ENCODE results near the gene FAM72D.
"Not testable (repeated sequence)": the region's sequence is repeated elsewhere in the genome, so short reads cannot be mapped to it uniquely, and the experiment has no call there.

Gene FAM72D

DNA sequence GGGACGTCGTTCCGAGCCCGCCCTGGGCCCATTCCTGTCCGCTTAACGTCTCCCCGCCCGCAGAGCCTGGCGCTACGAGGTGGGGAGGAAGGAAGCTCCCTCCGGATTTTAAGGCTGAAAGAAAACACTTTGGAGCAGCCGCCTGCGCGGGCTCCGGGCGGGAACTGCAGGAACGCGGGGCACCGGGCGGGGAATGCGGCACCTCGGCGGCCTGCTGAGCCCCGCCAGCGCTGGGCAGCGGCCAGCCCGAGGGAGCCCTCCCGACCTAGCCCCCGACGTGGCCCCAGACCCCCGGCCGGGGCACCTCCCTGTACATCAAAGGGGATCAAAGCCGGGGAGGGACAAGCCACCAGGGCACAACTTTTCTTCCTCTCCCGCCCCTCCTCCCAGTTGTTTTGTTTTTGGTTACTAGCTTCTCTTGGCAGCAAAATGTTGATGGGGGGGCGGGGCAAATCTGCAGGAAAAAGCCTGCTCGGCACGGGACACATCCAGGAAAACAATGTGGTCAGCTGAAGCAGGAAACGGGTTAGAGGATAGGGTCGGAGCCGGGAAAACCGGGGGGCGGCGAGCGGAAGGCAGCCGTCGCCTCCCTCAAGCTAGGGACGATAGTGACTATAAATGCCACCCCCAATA lies 2.1 kb upstream of the FAM72D start:
- not testable (repeated sequence) for DNase-seq

DNA sequence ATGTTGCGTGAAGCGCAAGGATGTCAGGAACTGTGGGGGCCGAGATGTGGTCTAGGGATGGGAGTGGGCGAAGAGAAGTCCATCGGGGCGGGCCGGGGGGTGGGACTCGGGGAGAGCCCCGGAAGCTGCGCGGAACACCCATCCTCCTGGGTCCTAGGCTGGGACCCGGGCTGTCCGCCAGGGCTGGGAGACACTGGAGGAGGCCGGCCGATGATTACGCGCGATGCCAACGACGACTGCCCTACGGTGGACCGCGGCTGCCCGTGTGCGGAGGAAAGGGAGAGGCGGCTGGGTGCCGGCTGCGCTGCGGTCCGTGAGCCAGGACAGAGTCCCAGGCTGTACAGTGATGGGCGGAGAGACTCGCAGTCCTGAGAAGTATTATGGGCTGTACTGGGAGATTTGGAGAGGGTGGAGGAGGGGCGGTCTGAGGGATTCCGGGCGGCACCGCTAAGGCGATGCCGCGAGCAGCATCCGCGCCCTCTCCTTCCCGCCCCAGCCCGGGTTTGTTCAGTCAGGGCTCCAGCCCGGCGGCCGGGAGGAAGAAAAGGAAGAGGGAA lies 1.0 kb upstream of the FAM72D start:
- not testable (repeated sequence) for DNase-seq

DNA sequence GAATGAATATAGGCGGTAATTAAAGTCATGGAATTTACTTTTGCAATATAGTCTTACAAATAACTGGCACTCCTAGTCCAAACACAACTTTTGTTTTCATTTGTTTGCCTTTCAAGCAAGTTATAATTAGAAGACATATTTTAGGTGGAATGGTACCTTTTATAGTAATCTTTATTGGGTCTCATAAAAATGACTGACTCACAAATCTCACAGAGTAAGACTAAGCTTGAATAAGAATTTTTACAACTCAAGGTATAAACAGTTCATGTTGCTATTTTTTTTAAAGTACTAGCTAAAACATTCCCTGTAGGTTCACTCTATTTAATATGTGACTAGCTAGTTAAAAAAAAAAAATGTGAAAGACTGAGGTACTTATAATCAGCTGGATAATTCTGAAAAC lies 6.0 kb downstream of the FAM72D start:
- not testable (repeated sequence) for DNase-seq

DNA sequence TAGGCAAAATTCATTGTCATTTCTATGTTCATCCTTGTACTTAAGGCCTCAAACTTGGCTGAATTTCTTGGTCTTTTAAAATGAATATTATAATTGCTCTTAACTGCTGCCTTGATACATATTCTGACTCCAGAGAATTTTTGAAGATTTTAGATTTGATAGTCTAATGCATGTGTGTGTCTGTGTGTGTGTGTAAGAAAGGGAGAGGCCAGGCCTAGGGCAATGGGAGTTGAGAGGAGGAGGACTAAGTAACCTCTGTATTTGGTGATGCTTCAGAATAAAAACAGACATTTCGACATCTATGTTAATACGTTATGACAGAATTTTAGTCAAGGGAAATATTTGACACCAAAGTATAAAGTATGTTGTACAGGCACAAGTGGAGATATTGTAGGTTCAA lies 7.5 kb downstream of the FAM72D start:
- not testable (repeated sequence) for DNase-seq

DNA sequence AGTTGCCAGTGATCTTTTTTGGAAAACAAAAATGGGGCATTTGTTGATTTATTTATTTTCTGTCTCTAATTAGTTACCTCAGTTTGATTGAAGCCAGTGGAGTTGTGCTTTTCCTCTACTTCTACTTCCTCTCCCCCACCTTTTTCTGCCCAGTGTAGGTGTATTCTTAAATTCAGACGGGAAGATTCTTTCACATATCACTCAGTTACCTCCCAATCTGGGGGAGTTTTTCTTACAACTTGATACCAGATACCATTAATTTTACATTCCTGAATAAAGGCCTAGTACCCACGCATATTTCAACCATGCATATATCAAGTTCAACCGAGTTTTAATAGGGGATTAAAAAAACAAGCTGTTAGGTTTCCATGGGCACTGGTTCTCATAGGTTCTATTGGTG lies 15.9 kb downstream of the FAM72D start:
- not testable (repeated sequence) for DNase-seq

DNA sequence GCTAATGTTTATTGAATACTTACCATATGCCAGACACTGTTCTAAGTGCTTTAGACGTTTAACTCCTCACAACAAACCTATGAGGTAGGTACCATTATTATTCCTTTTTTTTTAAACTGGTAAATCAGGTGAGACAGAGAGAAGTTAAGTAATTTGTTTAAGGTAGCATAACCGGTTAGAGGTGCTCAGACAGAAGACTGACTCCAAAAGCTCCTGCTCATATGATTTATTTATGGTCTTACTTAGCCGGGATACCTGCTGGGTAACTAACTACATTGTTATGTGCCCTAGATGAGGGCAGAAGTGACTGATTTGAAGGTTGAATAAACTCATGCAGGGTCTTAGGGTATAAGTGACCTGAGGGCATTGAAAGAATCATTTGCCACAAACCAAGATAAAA lies 16.9 kb downstream of the FAM72D start:
- DNase-seq = not testable (repeated sequence)

DNA sequence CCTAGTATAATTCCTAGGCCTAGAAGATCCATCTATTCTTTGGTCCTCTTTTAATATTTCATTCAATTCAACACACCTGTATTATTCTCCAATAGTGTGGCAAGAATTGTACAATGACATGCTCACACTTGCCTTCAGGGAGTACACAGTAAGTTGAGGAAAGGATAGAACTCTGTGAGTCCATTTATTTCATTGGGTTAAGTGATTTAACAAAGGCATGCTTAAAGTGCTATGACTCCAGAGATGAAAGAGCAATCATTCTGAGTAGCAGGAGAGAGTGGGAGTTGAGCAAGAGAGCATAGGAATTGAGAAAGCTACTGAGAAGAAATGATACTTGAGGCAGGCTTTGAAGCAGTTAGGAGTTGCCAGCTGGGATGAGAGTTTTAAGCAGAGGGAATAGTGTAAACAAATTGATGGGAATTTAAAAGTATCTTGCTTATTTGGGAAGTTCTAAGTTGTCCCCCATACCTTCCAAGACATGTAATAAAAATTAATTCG lies 18.8 kb downstream of the FAM72D start:
- not testable (repeated sequence) for DNase-seq

DNA sequence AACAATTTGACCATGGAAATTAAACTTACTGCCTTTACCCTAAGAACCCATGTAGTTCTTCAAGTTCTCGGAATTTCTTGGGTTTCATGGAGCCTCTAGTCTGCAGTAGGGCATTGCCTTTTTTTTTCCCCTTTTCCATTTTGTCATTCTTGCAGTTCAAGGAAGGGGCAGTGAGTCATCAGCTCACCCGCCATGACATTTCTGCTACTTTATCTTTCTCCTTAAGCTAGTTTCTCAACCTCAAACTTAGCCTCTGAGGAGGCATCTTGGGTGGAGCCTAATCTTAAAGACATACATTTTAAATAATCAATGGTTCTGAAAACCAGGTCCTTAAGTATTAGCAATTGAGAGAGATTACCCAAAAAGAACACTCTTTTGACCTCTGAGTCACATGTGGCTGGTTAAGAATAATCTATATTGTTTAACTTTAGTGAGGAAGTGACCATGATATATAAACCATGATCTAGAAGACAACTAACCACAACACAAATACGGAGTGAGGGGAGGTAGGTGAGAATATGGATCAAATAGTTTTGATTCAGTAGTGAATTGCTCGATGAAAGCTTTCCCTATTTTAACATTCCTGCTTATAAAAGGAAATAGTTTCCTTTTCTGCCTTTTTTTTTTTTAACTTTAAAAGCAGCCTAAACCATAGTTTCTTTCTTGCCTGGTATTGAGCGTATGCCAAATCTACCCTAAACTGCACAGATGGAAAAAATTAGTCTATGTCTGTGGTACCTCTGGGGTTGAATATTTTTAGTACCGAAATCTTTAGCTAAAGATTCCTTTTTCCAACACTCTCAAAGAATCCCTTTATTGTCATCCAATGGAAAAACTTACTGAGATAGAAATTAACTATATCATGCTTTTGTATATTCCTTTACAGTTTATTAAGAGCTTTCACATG lies 20.1 kb downstream of the FAM72D start:
- not testable (repeated sequence) for DNase-seq

DNA sequence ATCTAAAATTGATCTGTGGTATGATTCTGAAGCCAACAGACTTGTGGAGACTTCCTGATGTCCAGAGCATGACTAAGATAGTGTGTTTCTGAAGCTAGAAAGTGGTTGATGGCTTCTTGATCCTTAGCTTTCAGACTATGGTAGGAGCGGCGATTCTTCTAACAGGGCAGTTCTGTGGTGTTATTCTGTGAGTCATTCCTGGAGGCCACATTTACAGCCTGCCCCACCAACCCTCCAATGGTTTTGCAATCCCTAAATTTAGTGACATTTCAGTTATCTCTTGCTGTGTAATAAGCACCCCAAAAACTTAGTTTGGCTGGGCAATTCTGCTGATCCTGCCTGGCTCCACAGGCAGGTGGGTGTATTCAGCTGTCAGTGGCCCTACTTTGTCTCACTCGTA lies 24.1 kb downstream of the FAM72D start:
- not testable (repeated sequence) for DNase-seq

DNA sequence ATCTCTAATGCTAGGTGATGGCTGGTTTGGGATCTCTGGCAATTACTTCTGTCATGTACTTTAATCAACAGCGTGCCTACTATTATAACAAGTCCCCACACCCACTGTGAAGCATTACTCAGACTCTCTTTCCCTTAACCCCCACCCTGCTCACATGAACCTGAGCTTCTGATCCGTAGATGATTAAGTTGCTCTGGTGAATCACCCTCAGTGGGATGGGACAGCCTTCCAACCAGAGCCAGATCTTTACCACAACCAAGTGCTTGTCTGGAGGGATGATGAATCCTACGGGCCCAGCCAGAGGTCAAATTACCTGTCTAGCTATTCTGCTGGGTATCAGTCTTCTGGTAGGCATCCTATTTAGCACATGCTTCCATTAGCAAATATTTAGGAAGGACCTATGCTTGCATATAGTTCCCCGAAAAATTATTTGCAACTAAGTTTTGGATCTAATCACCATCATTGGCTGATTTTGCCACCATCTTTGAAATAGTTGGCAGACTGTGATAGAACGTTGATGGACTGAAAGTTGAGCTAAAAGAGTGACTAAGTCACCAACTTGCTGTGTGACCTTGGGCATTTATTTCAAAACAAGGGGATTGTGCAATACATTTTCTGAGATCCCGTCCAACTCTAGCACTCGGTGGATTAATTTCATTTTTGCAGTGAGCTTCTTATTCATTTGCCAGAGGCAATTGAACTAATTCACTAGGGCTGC lies 26.7 kb downstream of the FAM72D start:
- DNase-seq = not testable (repeated sequence)

DNA sequence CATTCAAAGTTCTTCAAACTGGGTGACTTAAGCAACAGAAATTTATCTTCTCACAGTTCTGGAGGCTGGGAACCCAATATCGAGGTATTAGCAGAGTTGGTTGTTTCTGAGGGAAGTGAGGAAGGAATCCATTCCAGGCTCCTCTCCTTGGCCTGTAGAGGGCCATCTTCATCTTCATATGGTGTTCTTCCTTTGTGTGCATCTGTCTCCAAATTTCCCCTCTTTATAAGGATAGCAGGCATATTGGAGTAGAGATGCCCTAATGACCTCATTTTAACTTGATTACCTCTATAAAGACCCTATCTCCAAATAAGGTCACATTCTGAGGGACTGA lies 27.3 kb downstream of the FAM72D start:
- not testable (repeated sequence) for DNase-seq

DNA sequence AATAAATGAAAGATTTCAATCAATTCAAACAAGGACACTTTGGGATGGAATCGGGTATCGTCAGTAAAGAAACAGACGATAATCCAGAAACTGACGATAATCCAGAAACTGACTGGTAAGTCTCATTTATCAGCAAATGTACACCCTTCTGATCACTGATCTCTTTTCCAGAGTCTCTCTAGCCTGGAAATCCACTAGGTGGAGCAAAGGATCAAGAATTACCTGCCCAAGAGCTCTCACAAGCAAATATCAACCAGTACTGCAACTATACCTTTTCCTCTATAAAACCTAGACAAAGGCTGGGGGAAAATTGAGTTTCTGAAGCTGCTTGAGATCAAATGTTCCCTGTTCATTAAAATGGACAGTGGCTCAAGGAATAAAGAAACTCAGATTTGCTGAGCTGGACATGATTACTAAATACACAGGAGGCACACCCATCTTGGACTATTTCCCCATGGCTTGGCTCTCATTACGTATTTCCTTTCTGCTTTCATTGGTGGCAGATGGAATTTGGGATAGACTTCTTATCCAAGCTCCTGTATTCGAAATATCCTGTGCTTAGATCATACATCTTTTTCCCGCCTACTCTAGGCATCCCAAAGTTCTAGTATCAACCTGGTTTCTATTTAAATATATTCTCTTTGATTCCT lies 28.3 kb downstream of the FAM72D start:
- DNase-seq = not testable (repeated sequence)

DNA sequence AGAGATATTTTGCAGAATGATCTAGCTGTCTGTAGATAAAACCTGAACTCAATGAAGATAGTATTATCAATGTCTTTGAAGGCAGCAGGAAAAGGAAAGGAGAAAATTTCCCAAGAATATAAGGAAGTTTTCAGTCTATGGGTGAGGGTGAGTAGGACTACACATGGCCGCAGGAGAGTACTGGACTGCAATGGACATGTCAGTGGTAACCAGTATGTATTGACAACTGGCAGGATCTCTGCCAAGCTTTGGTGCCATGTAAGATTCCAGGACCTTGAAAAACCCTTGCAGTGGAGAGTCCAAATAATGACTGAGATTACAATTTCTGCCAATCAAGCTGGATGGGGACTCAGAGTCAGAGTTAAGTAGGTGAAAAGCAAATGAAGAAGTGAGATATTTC lies 29.3 kb downstream of the FAM72D start:
- not testable (repeated sequence) for DNase-seq

DNA sequence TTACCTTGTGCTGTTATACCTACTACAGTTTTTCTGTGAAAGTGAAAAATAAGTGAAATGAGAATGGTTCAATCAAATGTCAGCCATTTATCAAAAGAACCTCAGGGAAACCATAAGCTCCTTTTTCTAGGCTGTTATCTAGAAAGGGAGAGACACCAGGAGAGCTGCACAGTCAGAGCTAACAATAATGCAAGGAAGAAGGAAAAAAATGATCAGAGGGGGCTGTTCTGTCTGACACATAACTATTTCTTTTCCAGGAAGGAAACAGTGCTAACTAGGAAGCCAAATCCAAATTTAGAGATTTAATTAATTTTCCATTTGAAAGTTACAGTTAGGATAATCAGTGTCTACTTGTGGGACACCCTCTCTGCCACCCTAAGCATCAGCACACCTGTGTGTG lies 31.4 kb downstream of the FAM72D start:
- not testable (repeated sequence) for DNase-seq

DNA sequence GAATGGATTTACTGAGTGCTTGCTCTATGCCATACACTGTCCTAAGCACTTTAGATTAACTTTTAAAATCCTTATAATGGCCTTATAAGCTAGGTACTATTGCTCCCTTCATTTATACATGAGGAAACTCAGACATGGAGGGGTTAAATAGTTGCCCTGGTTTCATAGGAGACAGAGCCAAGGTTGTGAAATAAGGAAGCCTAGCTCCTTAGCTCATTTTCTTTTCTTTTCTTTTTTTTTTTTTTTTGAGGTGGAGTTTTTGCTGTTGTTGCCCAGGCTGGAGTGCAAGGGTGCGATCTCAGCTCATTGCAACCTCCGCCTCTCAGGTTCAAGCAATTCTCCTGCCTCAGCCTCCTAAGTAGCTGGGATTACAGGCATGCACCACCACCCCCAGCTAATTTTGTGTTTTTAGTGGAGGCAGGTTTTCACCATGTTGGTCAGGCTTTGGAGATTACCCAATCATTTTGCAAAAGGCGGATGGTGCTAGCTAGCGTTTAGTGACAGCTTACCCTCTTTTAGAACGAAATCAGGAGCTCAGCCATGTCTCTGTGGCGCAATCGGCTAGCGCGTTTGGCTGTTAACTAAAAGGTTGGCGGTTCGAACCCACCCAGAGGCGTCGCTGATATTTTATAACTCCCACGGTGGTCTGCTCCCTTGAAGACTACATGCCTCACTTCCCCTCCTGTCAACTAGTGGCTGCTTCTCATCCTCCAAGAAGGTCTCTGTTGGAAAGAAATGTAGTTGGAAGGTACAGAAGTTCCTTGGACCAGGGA lies 33.1 kb downstream of the FAM72D start:
- not testable (repeated sequence) for DNase-seq

DNA sequence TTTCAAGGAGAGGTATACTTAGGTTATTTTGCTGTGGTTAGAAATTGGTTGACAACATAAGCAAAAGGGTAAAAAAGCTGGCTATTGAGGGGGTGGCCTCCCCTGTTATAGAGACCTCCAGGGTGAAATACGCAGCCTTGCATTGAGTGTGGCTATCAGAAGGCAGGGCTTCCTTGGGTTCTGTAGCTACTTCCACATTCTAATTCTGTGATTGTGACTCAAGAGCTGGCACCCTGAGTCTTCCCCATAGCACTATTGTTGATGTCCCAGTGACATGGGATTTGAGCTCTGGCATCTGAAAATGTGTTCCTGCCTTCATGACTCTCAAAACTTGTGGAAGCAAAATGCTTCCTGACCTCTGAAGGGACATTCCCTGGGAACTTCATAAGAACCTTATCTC lies 38.7 kb downstream of the FAM72D start:
- DNase-seq = not testable (repeated sequence)

DNA sequence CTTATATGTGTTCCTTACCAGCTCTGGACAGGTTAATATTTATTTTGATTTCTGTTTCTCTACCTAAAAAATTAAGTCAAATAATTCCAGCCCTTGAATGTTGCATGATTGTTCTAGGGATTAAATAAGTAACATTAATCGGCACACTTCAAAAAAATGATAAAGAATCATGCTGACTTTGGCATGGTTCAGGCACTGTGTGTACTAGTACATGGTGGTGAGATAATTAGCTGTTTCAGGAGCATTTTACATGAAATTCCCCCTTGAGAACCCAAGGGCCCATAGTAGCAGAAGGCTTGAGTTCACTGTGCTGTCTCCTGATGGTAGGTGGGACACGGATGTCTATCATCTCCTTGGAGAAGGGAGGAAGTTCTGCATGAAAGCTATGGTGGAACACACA lies 44.8 kb downstream of the FAM72D start:
- DNase-seq = not testable (repeated sequence)

DNA sequence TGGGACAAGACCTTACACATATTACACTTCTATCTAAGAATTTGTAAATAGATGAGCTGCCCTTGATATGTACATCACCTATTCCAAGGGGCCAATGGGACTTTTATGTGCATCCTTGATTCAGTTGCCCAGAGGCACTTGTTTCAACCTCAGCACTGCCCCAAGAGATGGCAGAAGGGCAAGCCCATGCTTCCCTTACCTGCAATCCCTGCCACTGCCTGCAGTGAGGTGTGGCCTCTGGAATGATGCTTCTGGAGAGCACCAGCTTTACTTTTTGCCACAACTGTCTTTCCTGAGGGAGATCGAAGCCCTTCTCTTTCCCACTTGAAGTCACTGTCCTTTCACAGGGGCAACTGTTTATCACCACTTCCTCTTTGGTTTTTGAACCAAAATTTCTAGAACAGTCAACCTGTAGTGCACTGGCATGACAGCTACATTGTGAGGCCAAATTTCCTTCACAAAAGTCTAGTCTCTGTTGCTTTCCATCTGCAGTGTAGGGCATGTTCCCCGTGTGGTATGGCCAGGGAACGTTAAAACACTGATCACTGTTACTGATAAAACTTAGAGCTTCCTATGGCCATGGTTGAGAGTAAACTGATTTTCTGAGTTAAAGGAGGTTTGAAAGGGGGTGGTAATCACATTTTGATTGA lies 48.6 kb downstream of the FAM72D start:
- DNase-seq = not testable (repeated sequence)

DNA sequence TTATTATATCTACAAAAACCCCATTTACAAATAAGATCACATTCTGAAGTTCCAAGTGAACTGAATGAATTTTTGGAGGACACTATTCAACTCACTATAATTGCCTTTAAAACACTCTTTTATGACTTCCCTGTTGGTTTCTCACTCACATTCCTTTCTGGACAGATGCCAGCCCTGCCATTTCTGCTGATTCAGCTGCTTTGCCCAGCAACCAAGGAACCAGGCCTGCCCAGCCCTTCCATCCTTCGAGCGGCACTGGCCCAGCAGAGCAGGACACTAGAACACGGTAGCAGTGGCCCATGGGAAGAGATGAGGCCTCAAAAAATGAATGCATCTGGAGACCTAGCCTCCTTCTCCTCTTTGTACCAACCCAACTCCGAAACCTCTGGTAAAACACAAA lies 50.5 kb downstream of the FAM72D start:
- not testable (repeated sequence) for DNase-seq

DNA sequence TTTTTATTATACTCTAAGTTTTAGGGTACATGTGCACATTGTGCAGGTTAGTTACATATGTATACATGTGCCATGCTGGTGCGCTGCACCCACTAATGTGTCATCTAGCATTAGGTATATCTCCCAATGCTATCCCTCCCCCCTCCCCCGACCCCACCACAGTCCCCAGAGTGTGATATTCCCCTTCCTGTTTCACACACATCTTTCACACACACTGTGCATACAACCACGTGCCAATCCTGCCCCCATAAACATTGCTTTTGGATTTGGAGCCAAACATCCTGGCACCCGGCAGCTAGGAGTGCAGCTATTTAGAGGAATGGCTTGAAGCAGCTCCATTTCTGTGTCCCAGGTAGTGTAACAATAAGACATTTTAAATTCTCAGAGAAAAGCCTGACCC lies 51.4 kb downstream of the FAM72D start:
- not testable (repeated sequence) for DNase-seq

DNA sequence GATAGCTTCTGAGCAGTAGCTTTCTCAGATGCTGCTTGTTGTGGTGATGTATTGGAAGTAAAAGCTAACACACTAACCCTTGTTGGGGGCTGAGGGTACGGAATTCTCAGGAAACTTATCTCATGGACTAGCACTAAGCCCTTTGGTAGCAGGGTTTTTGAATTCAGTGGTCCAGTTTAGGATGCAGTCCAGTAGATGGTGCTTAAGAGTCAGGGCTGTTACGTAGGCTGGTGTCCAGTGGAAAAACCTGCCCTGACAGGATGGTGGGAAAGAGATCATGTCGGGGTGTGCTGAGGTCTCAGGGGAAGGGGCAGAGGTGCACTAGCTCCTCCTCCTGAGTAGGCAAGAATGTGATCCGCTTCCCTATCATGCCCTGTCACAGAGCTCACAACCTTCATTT lies 59.6 kb downstream of the FAM72D start:
- not testable (repeated sequence) for DNase-seq
